RWPE1 (cell line): ENCODE results near the gene PHACTR3.

Source experiments
- CTCF ChIA-PET: fragments of 350-600 bp; sonication (Branson Sonifier 250); formaldehyde crosslinking; extraction: SDS; loops from one replicate; lab custom pipeline; 2021; lab: Yijun Ruan, JAX
- POLR2A ChIA-PET: fragments of 400-600 bp; formaldehyde crosslinking; extraction: SDS; loops from one replicate; lab custom pipeline; 2020; ENCODE audit warnings: antibody characterized with exemption; ENCODE audit not compliant: low non-redundant PET; lab: Yijun Ruan, JAX
- DNase-seq: peaks from one replicate; pipeline ENCODE4 v3.0.0; 2012; ENCODE audit warnings: low spot score
- H3K27ac ChIP-seq: fragments of 450-650 bp; 2 replicates; pipeline ENCODE4 v1.5.1; 2017
- TF ChIP-seq, protein P1 (sequence below): fragments of 450-650 bp; conservative IDR thresholded peaks from 2 replicates; pipeline ENCODE4 v1.5.1; 2017; ENCODE audit warnings: low read depth, mild to moderate bottlenecking

The PHACTR3 gene

GRCh38 chr20:59628171-59628570 lies 23.8 kb downstream of the PHACTR3 start:
- CTCF ChIA-PET: no interaction called here

GRCh38 chr20:59629141-59630045 lies 25.1 kb downstream of the PHACTR3 start:
- DNase-seq: no peak
- TF ChIP-seq, protein P1, sequence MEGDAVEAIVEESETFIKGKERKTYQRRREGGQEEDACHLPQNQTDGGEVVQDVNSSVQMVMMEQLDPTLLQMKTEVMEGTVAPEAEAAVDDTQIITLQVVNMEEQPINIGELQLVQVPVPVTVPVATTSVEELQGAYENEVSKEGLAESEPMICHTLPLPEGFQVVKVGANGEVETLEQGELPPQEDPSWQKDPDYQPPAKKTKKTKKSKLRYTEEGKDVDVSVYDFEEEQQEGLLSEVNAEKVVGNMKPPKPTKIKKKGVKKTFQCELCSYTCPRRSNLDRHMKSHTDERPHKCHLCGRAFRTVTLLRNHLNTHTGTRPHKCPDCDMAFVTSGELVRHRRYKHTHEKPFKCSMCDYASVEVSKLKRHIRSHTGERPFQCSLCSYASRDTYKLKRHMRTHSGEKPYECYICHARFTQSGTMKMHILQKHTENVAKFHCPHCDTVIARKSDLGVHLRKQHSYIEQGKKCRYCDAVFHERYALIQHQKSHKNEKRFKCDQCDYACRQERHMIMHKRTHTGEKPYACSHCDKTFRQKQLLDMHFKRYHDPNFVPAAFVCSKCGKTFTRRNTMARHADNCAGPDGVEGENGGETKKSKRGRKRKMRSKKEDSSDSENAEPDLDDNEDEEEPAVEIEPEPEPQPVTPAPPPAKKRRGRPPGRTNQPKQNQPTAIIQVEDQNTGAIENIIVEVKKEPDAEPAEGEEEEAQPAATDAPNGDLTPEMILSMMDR: no peak
- CTCF ChIA-PET: interaction anchor here (0.6 kb wide), 2 partner anchors 12 to 13 kb away, joined by 4 read pairs; no protein-coding TSS in a partner anchor
- H3K27ac ChIP-seq: no peak overlapping the region
- POLR2A ChIA-PET: no interaction called here

More at GRCh38 chr20:59628171-59628570, 23.8 kb downstream of the PHACTR3 start:
- TF ChIP-seq, protein P1: no peak
- H3K27ac ChIP-seq: no peak overlapping the region
- no peak for DNase-seq
- POLR2A ChIA-PET: no interaction called here

- H3K27ac ChIP-seq: no peak overlapping the region
- DNase-seq: no peak
- POLR2A ChIA-PET: no interaction called here
- CTCF ChIA-PET: no interaction called here
- TF ChIP-seq, protein P1: no peak
Observed at GRCh38 chr20:59630526-59630925, 26.2 kb downstream of the PHACTR3 start.

DNA sequence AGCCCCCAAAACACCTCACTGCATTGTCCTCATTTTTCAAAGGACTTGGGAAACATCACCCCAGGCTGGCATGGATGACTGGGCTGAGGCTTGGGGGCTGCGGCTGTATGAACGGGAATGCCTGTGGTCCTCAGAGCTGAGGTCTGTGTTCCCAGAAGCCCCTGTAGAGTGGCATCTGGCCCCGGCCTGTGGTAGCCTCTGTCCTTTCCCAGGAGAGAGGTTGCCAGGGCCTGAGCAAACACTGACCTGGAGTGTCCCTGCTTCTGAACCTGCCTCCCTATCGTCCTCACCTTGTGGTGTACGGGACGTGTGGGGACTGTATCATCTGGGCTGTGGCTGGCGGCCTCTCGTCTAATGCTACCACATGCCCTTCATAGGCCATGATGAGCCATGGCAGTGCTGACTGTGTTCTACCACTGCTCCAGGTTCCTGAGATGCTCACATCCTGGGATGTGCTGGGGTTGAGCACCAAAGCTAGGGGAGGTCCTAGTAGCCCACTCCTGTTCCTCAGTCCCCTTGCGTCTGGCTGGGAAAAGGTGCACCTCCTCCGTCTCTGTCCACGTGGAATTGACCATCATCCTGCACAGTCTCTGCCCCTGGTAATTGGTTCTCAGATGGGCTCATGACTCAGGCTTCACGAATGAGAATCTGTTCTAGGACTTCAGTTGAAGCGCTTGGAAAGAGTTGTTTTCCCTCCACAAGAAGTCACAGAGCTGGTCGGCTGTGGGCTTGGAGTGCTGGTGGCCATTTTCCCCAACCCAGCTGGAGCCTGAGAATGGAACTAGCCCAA lies 27.6 kb downstream of the PHACTR3 start:
- TF ChIP-seq, protein P1: no peak
- H3K27ac ChIP-seq: no peak overlapping the region
- DNase-seq: no peak
- ChIA-PET POLR2A (no interaction called here), CTCF (no interaction called here)

- ChIA-PET POLR2A (no interaction called here), CTCF (no interaction called here)
- no peak overlapping the region for H3K27ac ChIP-seq
- no peak for DNase-seq
- TF ChIP-seq, protein P1: no peak
Observed at GRCh38 chr20:59632541-59633113, 28.3 kb downstream of the PHACTR3 start.

GRCh38 chr20:59633656-59634251 lies 29.4 kb downstream of the PHACTR3 start:
- no peak overlapping the region for H3K27ac ChIP-seq
- DNase-seq: no peak
- ChIA-PET CTCF (interaction anchor here (0.6 kb wide), 1 partner anchor 35 kb away, joined by 3 read pairs; no protein-coding TSS in a partner anchor), POLR2A (no interaction called here)
- TF ChIP-seq, protein P1: no peak
